ENCODE results near the gene DCTN3. TPM values are rescaled to one million over a fixed set of nuclear protein-coding genes. Genes with fewer than 3 reads are reported as not detected.

The DCTN3 gene
- total and polyA plus RNA-seq, 2 experiments from 2014 or later: 75.0 to 83.1 TPM

GRCh38 chr9:34655394-34655793 lies 35.1 kb upstream of the DCTN3 start:
- 62% methylated on average over 5 of the region's 5 CpGs for WGBS (ENCODE audit: low lambda C conversion rate, missing lambda C conversion rate)
- peak overlapping the region; percentile 76 for H3K27ac ChIP-seq
- H3K36me3 ChIP-seq (replicated peaks; ENCODE audit: insufficient read depth, low read depth): no peaks in the 10 kb centered on the region
- H4K20me1 ChIP-seq (ENCODE audit: insufficient read depth, poor library complexity, severe bottlenecking): no peaks in the 10 kb centered on the region
- H3K27me3 ChIP-seq: no peaks in the 10 kb centered on the region
- no peak overlapping the region for H2AFZ ChIP-seq
- H3K9me2 ChIP-seq (replicated peaks; ENCODE audit: insufficient read depth): no peaks in the 10 kb centered on the region
- TF ChIP-seq CTCF (IDR thresholded peaks at IDR 0.05; ENCODE audit: poor library complexity) (no peak), EZH2 (IDR thresholded peaks at IDR 0.05; ENCODE audit: borderline replicate concordance) (no peak), EZH2phosphoT487 (IDR thresholded peaks at IDR 0.05; ENCODE audit: low read depth, severe bottlenecking, unreplicated experiment) (no peak)
- peaks cover 5% of the 10 kb centered on the region for H3K79me2 ChIP-seq
- H3K4me3 ChIP-seq: no peak overlapping the region
- peaks cover 36% of the 10 kb centered on the region for H3K4me1 ChIP-seq (ENCODE audit: insufficient read depth)
- H3K4me2 ChIP-seq: peak overlapping the region; percentile 87
- no peaks in the 10 kb centered on the region for H3K9me3 ChIP-seq (ENCODE audit: low read depth)
- DNase-seq (ENCODE audit: low spot score): no peak

- TF ChIP-seq EZH2 (IDR thresholded peaks at IDR 0.05; ENCODE audit: borderline replicate concordance): no peak
- no peak for TF ChIP-seq CTCF (IDR thresholded peaks at IDR 0.05; ENCODE audit: poor library complexity)
- TF ChIP-seq EZH2phosphoT487 (IDR thresholded peaks at IDR 0.05; ENCODE audit: low read depth, severe bottlenecking, unreplicated experiment): no peak
- Histone ChIP-seq H3K27me3 (no peaks in the 10 kb centered on the region), H3K9me3 (ENCODE audit: low read depth) (no peaks in the 10 kb centered on the region), H3K9me2 (replicated peaks; ENCODE audit: insufficient read depth) (no peaks in the 10 kb centered on the region), H4K20me1 (ENCODE audit: insufficient read depth, poor library complexity, severe bottlenecking) (no peaks in the 10 kb centered on the region), H3K27ac (peak overlapping the region; percentile 94), H2AFZ (no peak overlapping the region), H3K36me3 (replicated peaks; ENCODE audit: insufficient read depth, low read depth) (no peaks in the 10 kb centered on the region), H3K4me3 (no peak overlapping the region), H3K4me1 (ENCODE audit: insufficient read depth) (peaks cover 36% of the 10 kb centered on the region), H3K4me2 (peak overlapping the region; percentile 87), H3K79me2 (peaks cover 8% of the 10 kb centered on the region)
- WGBS (ENCODE audit: low lambda C conversion rate, missing lambda C conversion rate): 45% methylated on average over 11 of the region's 11 CpGs
- DNase-seq (ENCODE audit: low spot score): peak; percentile 68
Measured at GRCh38 chr9:34654323-34655051, 34.2 kb upstream of the DCTN3 start.

GRCh38 chr9:34653151-34654072 lies 33.1 kb upstream of the DCTN3 start:
- Histone ChIP-seq H3K4me2 (peak overlapping the region; percentile 87), H3K27ac (peak overlapping the region; percentile 94), H3K9me3 (ENCODE audit: low read depth) (no peaks in the 10 kb centered on the region), H2AFZ (no peak overlapping the region), H3K79me2 (peaks cover 17% of the 10 kb centered on the region), H4K20me1 (ENCODE audit: insufficient read depth, poor library complexity, severe bottlenecking) (no peaks in the 10 kb centered on the region), H3K27me3 (no peaks in the 10 kb centered on the region), H3K4me3 (no peak overlapping the region), H3K36me3 (replicated peaks; ENCODE audit: insufficient read depth, low read depth) (no peaks in the 10 kb centered on the region), H3K9me2 (replicated peaks; ENCODE audit: insufficient read depth) (no peaks in the 10 kb centered on the region), H3K4me1 (ENCODE audit: insufficient read depth) (peaks cover 36% of the 10 kb centered on the region)
- peak; percentile 67 for DNase-seq (ENCODE audit: low spot score)
- WGBS (ENCODE audit: low lambda C conversion rate, missing lambda C conversion rate): 50% methylated on average over 7 of the region's 11 CpGs
- TF ChIP-seq EZH2phosphoT487 (IDR thresholded peaks at IDR 0.05; ENCODE audit: low read depth, severe bottlenecking, unreplicated experiment): no peak
- no peak for TF ChIP-seq CTCF (IDR thresholded peaks at IDR 0.05; ENCODE audit: poor library complexity)
- TF ChIP-seq EZH2 (IDR thresholded peaks at IDR 0.05; ENCODE audit: borderline replicate concordance): no peak
